A549 (cell line): ENCODE measurements around the gene RTN3. TPM values are rescaled to one million over a fixed set of nuclear protein-coding genes. Genes with fewer than 3 reads are reported as not detected.

Experiments
- ATAC-seq, 2 experiments: fragments of 200-7000 bp in 1 of 2; fragments of >200 bp in 1 of 2; cut with Nextera tagmentation in 1 of 2; cut with Tn5 transposase in 1 of 2; 3 replicates each; pipeline versions ENCODE4 v1.8.0 to v1.9.1; 2018 to 2020; ENCODE audit warnings: mild to moderate bottlenecking in 1 of 2, moderate library complexity in 1 of 2
- CTCF ChIA-PET: fragments of 300-600 bp; sonication (Branson Sonifier 250); formaldehyde crosslinking; extraction: SDS; loops from one replicate; lab custom pipeline; 2021; ENCODE audit warnings: antibody characterized with exemption, inconsistent platforms; lab: Yijun Ruan, JAX
- POLR2A ChIA-PET: fragments of 350-600 bp; formaldehyde crosslinking; extraction: SDS; loops from one replicate; lab custom pipeline; 2021; ENCODE audit warnings: antibody characterized with exemption, inconsistent platforms; lab: Yijun Ruan, JAX
- DNase-seq, 2 experiments: peaks; one replicate each; pipeline versions ENCODE4 v3.0.0 to v3.0.0-alpha.2; 2011 to 2016; ENCODE audit warnings: low read depth in 1 of 2, low spot score in 1 of 2
- FAIRE-seq: peaks from 2 replicates; lab custom pipeline; 2011; peaks lifted over from hg19 to GRCh38; lab: Jason Lieb, UNC
- H3K27ac ChIP-seq, 2 experiments: fragments of >200 bp; sonication (Bioruptor Twin); formaldehyde crosslinking; 3 replicates each; pipeline ENCODE4 v1.5.1; 2016 to 2017
- H3K4me1 ChIP-seq: fragments of >200 bp; sonication (Bioruptor Twin); formaldehyde crosslinking; 3 replicates; pipeline ENCODE4 v1.6.1; 2016
- H3K4me2 ChIP-seq: fragments of >200 bp; sonication (Bioruptor Twin); formaldehyde crosslinking; 3 replicates; pipeline ENCODE4 v1.6.1; 2016
- H3K4me3 ChIP-seq: fragments of >200 bp; sonication (Bioruptor Twin); formaldehyde crosslinking; 3 replicates; pipeline ENCODE4 v1.5.1; 2016
- H3K9me3 ChIP-seq: fragments of >200 bp; sonication (Bioruptor Twin); formaldehyde crosslinking; 3 replicates; pipeline ENCODE4 v1.6.1; 2016
- BCL3 ChIP-seq: fragments of >200 bp; sonication (Bioruptor Twin); formaldehyde crosslinking; IDR thresholded peaks from 3 replicates; pipeline ENCODE4 v1.6.1; 2016
- CBX2 ChIP-seq: fragments of 200-600 bp; sonication (generic); IDR thresholded peaks from 2 replicates; pipeline ENCODE4 v1.6.1; 2016; ENCODE audit warnings: low read depth, mild to moderate bottlenecking, borderline replicate concordance
- CBX8 ChIP-seq: fragments of 200-600 bp; sonication (generic); IDR thresholded peaks from 2 replicates; pipeline ENCODE4 v1.6.1; 2016
- CHD4 ChIP-seq: fragments of 200-600 bp; sonication (generic); IDR thresholded peaks from 2 replicates; pipeline ENCODE4 v1.6.1; 2016; ENCODE audit warnings: antibody characterized with exemption, mild to moderate bottlenecking, borderline replicate concordance
- ESRRA ChIP-seq: fragments of 150-350 bp; IDR thresholded peaks from 2 replicates; pipeline ENCODE4 v1.6.1; 2014; ENCODE audit warnings: mild to moderate bottlenecking, low read length, borderline replicate concordance
- HES2 ChIP-seq: fragments of >200 bp; sonication (Bioruptor Twin); formaldehyde crosslinking; IDR thresholded peaks from 2 replicates; pipeline ENCODE4 v1.6.1; 2016
- HMGXB4 ChIP-seq: fragments of 250-450 bp; sonication (Bioruptor Pico); IDR thresholded peaks from 2 replicates; pipeline ENCODE4 v1.5.0; 2021; ENCODE audit warnings: mild to moderate bottlenecking, moderate library complexity, borderline replicate concordance
- HOXB5 ChIP-seq: fragments of 250-450 bp; sonication (Bioruptor Pico); IDR thresholded peaks from 2 replicates; pipeline ENCODE4 v1.5.0; 2020; ENCODE audit warnings: mild to moderate bottlenecking, moderate library complexity
- JUN ChIP-seq, 2 experiments: fragments of >200 bp; sonication (Bioruptor Twin); formaldehyde crosslinking; IDR thresholded peaks; 2 replicates in 1 of 2; 3 replicates in 1 of 2; pipeline ENCODE4 v1.6.1; 2016 to 2017
- MAZ ChIP-seq: fragments of 150-350 bp; IDR thresholded peaks from 2 replicates; pipeline ENCODE4 v1.6.1; 2014; ENCODE audit warnings: antibody characterized with exemption, low read depth, low read length, borderline replicate concordance
- MYC ChIP-seq: IDR thresholded peaks from 2 replicates; pipeline ENCODE4 v1.6.1; 2012; ENCODE audit warnings: mild to moderate bottlenecking, inconsistent platforms, low read length, improper control_type of control experiment, borderline replicate concordance
- NFE2L2 ChIP-seq: fragments of 150-350 bp; conservative IDR thresholded peaks from 2 replicates; pipeline ENCODE4 v1.6.1; 2014; ENCODE audit warnings: low read length
- PBX3 ChIP-seq: IDR thresholded peaks from 2 replicates; pipeline ENCODE4 v1.6.1; 2012
- RCOR1 ChIP-seq: fragments of 150-350 bp; IDR thresholded peaks from 2 replicates; pipeline ENCODE4 v1.6.1; 2014; ENCODE audit warnings: antibody characterized with exemption, low read length, low read depth
- RFX5 ChIP-seq: fragments of 450-650 bp; IDR thresholded peaks from 2 replicates; pipeline ENCODE4 v1.7.1; 2014; ENCODE audit warnings: antibody characterized with exemption, mild to moderate bottlenecking, moderate library complexity
- SMC3 ChIP-seq: fragments of >200 bp; sonication (Bioruptor Twin); formaldehyde crosslinking; IDR thresholded peaks from 3 replicates; pipeline ENCODE4 v1.6.1; 2018; ENCODE audit warnings: inconsistent platforms
- TFCP2L1 ChIP-seq: fragments of 250-450 bp; sonication (Bioruptor Pico); IDR thresholded peaks from 2 replicates; pipeline ENCODE4 v1.5.0; 2021; ENCODE audit warnings: mild to moderate bottlenecking
- ZFP36 ChIP-seq: fragments of 450-650 bp; IDR thresholded peaks from 2 replicates; pipeline ENCODE4 v1.6.1; 2014; ENCODE audit warnings: borderline replicate concordance; ENCODE audit not compliant: partially characterized antibody
- ZNF302 ChIP-seq: fragments of 250-450 bp; sonication (Bioruptor Pico); IDR thresholded peaks from 2 replicates; pipeline ENCODE4 v1.9.0; 2021; ENCODE audit warnings: inconsistent platforms, mild to moderate bottlenecking, moderate library complexity
- ZSCAN20 ChIP-seq: fragments of 250-450 bp; sonication (Bioruptor Pico); IDR thresholded peaks from 2 replicates; pipeline ENCODE4 v1.8.0; 2022; ENCODE audit warnings: mild to moderate bottlenecking, moderate library complexity
- WGBS: methylation state at CpG from one replicate; pipeline ENCODE4 v1.1.6; 2017; ENCODE audit errors: missing lambda C conversion rate; 5-methylcytosine and 5-hydroxymethylcytosine counted together
- polyA plus RNA-seq, 4 experiments: library from polyadenylated mRNA; depleted of rRNA in 3 of 4; stranded (reverse); fragments of >200 nt; fragmentation: RNase III in 1 of 4; extraction: RNeasy Plus Mini Kit Qiagen cat#74134 plus additional on column Dnase treatment in 1 of 4; gene quantifications; 2 replicates in 3 of 4; 3 replicates in 1 of 4; pipeline ENCODE4 v1.2.3, GENCODE V29; 2011 to 2017
- TF ChIP-seq, protein P1 (sequence below): IDR thresholded peaks from 2 replicates; pipeline ENCODE4 v1.6.1; 2012

RTN3 gene
- polyA plus RNA-seq, 2 of the 4 experiments (the other 2 are of a cell fraction), result 108 to 196 TPM

- ChIA-PET POLR2A (no interaction called here), CTCF (interaction anchor here (0.8 to 3.0 kb wide), 3 partner anchors 30 to 59 kb away, joined by 3 to 15 read pairs (median 3); partner anchors contain the start of gene ATL3)
- H3K4me1 ChIP-seq, result peaks cover 9% of the 10 kb centered on the region; the same call in 2 of the 3 replicates
- ATAC-seq (no peak), FAIRE-seq (no peak), DNase-seq (no peak)
- H3K4me2 ChIP-seq, result no peak overlapping the region
- H3K4me3 ChIP-seq, result no peak overlapping the region
- TF ChIP-seq ZSCAN20 (CRISPR knock-in tag), result no peak
- no peak for TF ChIP-seq HOXB5 (CRISPR knock-in tag)
- TF ChIP-seq NFE2L2, result no peak
- TF ChIP-seq BCL3, result no peak
- TF ChIP-seq CBX2, result no peak
- TF ChIP-seq PBX3, result no peak
- no peak for TF ChIP-seq MAZ
- TF ChIP-seq HMGXB4 (CRISPR knock-in tag), result no peak
- no peak for TF ChIP-seq CBX8
- no peak for TF ChIP-seq ESRRA
- TF ChIP-seq RCOR1, result no peak
- TF ChIP-seq TFCP2L1 (CRISPR knock-in tag), result no peak
- H3K9me3 ChIP-seq, result no peaks in the 10 kb centered on the region
- 95% methylated on average over 1 of the region's 1 CpG for WGBS
- H3K27ac ChIP-seq, result no peak overlapping the region
These were observed 27.5 kb downstream of the RTN3 start for GRCh38 chr11:63708764-63709163.

- ChIA-PET POLR2A (no interaction called here), CTCF (interaction anchor here (1.6 to 3.0 kb wide), 3 partner anchors 29 to 38 kb away, joined by 3 to 15 read pairs (median 8); partner anchors contain the start of gene ATL3)
- WGBS, result 79% methylated on average over 3 of the region's 3 CpGs
- Histone ChIP-seq H3K4me1 (peaks cover 9% of the 10 kb centered on the region; the same call in 2 of the 3 replicates), H3K9me3 (no peaks in the 10 kb centered on the region), H3K27ac (no peak overlapping the region), H3K4me2 (no peak overlapping the region), H3K4me3 (no peak overlapping the region)
- DNase-seq (no peak), ATAC-seq (no peak), FAIRE-seq (no peak)
- TF ChIP-seq RFX5 (no peak), JUN (IDR thresholded peaks at IDR 0.05) (no peak), ZFP36 (no peak), CBX8 (no peak), NFE2L2 (no peak), HES2 (no peak), ZNF302 (CRISPR knock-in tag) (no peak), SMC3 (no peak), CHD4 (no peak), MYC (no peak)
- TF ChIP-seq, protein P1, sequence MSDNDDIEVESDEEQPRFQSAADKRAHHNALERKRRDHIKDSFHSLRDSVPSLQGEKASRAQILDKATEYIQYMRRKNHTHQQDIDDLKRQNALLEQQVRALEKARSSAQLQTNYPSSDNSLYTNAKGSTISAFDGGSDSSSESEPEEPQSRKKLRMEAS, result no peak
These were observed 28.1 kb downstream of the RTN3 start for GRCh38 chr11:63709336-63709884.
